NCI-H446 (cell line): Measurements from ENCODE around the gene ANAPC1.
A peak's percentile ranks its signal among the peaks of the same experiment; 100 is the strongest.
"Not testable (repeated sequence)": the region's sequence is repeated elsewhere in the genome, so short reads cannot be mapped to it uniquely, and the experiment has no call there.

Experiments used
- DNase-seq, 2 experiments: peaks; one replicate each; lab custom pipeline; 2025; lab: John Stamatoyannopoulos, UW

Gene ANAPC1

GRCh38 chr2:111883661-111884591, at the start of gene ANAPC1:
ANAPC1 (minus strand) TSS chr2:111884193; CDS start chr2:111880825, 3,368 bp downstream.
- peak; percentile 19 to 81 for DNase-seq

DNA sequence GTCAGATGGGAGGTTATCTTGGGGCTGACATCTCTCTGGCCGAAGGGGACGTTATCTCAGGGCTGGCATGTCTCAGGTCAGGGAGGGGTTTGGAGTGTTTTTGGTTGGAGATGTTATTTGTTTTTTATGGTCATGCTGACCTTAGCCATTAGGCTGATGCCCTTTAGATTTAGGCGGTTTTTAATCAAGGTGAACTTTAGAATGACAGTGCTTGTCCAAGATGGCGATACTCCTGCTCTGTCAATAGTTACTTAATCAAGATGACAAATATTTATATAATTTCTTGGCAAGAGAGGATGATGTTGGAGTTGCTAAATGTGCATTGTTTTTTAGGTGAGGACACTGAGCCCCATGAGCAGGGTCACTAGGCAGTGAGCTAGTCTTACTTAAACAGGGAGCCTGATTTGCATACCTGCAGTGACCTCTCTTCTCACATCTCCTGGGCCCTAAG, 48.9 kb upstream of the ANAPC1 start:
- DNase-seq = no peak

GRCh38 chr2:111930875-111931274, 46.9 kb upstream of the ANAPC1 start:
- no peak for DNase-seq

DNA sequence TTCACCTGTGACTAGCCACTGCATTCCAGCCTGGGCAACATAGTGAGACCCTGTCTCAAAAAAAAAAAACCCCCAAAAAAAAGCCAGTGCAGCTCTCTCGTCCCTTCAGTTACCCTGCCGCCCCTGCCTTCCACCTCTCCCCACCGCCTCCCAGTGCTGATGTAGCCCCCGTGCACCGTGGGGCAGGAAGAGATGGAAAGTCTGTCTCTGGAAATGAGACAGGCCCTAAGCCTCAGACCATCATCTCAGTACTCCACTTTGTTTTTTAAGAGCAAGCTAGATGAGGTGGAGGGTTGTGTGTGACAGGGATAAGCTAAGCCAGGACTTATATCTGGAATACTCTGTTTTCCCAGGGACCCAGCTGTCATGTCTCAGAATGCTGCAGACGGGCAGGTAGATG, 46.4 kb upstream of the ANAPC1 start:
- no peak for DNase-seq

GRCh38 chr2:111927723-111928122, 43.7 kb upstream of the ANAPC1 start:
- DNase-seq = no peak

- DNase-seq = no peak
Measured at GRCh38 chr2:111924617-111925107, 40.7 kb upstream of the ANAPC1 start.

- DNase-seq = no peak
Measured at GRCh38 chr2:111923276-111923804, 39.3 kb upstream of the ANAPC1 start.

GRCh38 chr2:111919794-111920608, 36.0 kb upstream of the ANAPC1 start:
- DNase-seq = no peak

- DNase-seq = no peak
Measured at GRCh38 chr2:111919365-111919764, 35.4 kb upstream of the ANAPC1 start.

GRCh38 chr2:111918383-111918806, 34.4 kb upstream of the ANAPC1 start:
- peak in 1 of 2 experiments; percentile 60 for DNase-seq

DNA sequence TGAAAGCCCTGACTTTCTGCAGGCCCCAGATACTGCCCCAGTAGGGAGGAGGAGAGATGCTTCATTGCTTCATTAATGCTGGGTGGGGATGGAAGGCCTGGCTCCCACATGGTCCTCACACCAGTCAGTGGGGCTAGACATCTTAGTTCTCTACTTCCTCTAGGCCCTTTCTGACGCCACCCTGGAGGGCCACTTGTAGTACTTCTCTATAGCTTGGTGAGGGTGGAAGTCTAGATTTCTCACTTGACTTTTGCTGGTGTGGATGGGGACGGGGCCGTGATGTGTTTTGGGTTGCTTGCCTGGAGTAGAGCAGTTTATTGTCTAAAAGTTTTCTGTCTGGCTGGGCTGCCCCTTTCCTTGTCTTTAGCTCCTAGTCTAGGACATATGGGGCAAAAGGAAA, 33.1 kb upstream of the ANAPC1 start:
- no peak for DNase-seq

DNA sequence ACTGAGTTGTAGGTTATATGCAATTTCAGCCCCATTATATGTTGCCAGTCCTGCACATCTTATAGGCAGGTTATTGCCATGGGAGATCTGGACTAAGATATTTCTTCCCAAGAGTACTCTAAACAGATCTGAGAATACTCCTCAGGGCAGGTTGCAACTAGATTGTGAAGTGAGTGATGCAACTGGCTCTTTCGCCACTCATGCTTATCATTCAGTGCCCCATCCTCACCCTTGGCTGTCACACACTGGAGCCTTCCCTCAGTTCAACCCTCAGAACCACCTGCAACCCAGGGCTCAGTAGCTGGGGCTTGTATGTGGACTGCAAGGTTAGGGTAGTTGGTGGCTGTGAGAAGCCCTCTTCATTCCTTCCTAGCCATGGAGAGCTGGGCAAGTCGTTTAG, 28.6 kb upstream of the ANAPC1 start:
- no peak for DNase-seq

- DNase-seq = not testable (repeated sequence)
Measured at GRCh38 chr2:111911295-111911977, 27.4 kb upstream of the ANAPC1 start.

DNA sequence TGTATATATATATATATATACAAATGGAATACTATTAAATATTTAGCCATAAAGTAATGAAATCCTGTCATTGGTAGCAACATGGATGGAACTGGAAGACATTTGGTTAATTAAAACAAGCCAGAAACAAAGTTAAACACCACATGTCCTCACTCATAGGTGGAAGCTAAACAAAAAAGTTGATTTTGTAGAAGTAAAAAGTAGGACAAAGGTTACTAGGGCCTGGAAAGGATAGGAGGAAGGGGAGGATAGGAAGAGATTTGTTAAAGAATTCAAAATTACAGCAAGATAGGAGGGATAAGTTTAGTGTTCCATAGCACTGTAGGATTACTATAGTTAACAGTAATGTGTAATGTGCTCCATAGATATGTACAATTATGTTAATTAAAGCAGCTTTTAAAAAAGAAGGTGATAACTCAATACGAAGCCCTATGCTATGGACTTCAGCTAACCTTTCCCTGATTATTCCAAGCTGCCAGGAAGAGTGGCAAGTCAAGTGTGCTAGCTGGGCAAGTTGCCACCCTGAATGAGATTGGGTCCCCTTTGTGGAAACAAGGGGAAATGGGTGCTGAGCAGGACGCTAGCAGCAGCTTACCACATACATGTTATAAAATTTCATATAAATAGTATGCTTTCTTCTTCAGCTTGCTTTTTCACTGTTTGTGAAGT, 26.8 kb upstream of the ANAPC1 start:
- no peak for DNase-seq

DNA sequence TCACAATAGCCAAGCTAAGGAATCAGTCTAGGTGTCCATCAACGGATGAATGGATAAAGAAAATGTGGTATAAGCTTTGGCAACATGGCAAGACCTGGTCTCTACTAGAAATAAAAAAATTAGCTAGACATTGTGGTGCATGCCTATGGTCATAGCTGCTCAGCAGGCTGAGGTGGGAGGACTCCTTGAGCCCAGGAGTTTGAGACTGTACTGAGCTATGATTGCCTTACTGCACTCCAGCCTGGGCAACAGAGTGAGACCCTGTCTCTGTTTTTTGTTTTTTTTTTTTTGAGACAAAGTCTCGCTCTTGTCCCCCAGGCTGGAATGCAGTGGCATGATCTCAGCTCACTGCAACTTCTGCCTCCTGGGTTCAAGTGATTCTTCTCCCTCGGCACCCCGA, 26.0 kb upstream of the ANAPC1 start:
- not testable (repeated sequence) for DNase-seq

- DNase-seq = no peak
Measured at GRCh38 chr2:111909079-111909478, 25.1 kb upstream of the ANAPC1 start.

DNA sequence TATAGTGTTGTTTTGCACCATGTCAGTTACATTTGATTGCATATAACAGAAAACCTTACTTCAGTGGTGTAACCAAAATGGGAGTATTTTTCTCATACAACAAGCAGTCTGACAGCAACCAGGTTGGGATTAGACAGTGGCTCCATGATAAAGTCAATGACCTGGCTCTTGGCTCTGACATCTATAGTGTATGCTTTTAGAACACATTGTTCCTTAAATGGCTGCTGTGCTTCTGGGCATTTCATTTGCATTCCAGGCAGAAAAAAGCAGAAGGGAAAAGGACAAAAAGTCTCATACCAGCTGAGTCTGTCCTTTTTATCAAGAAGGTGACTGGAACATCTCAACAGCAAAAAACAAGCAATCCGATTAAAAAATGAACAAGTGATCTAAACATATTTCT, 24.6 kb upstream of the ANAPC1 start:
- no peak for DNase-seq

DNA sequence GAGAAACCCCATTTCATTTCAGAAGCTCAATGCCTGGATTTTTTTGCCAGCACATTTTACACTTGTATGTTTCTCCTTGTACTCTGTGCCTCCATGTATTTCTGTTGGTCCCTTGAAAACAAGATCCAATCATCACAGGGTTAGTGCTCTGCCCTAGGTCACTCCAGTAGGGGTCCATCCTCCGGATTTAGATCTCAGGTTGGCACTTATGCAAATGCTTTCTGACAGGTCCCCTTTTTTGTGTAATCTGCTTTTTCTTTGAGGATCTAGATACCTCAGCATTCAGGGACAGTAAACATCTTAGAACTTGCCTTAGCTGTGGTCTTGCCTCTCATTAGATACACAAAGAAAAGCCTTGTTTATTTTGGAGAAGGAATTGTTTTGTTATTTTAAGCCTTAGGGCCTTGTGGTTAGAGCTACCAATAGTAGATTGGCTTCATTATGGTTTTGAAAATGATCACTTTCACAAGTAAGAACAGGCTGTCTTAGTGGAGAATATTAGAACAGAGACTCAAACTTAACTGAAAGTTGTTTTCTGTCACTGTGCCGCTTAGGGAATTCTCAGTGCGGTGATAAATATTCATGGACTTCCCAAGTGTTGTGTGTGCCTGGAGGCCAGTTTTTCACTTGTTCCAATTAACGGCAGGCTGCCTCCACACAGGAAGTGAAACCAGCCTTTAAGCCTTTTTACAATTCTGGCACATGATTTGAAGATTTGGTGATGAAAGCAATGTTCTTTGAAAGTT, 22.2 kb upstream of the ANAPC1 start:
- DNase-seq = no peak

DNA sequence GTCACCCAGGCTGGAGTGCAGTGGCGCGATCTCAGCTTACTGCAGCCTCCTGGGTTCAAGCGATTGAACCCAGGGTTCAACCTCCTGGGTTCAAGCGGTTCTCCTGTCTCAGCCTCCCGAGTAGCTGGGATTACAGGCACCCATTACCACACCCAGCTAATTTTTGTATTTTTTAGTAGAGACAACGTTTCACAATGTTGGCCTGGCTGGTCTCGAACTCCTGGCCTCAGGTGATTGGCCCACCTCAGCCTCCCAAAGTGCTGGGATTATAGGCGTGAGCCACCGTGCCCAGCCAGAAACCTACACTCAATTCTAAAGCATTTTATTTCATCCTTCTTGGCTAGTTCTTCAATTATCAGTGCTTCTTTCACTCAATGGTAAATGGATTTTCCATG, 21.5 kb upstream of the ANAPC1 start:
- not testable (repeated sequence) for DNase-seq

DNA sequence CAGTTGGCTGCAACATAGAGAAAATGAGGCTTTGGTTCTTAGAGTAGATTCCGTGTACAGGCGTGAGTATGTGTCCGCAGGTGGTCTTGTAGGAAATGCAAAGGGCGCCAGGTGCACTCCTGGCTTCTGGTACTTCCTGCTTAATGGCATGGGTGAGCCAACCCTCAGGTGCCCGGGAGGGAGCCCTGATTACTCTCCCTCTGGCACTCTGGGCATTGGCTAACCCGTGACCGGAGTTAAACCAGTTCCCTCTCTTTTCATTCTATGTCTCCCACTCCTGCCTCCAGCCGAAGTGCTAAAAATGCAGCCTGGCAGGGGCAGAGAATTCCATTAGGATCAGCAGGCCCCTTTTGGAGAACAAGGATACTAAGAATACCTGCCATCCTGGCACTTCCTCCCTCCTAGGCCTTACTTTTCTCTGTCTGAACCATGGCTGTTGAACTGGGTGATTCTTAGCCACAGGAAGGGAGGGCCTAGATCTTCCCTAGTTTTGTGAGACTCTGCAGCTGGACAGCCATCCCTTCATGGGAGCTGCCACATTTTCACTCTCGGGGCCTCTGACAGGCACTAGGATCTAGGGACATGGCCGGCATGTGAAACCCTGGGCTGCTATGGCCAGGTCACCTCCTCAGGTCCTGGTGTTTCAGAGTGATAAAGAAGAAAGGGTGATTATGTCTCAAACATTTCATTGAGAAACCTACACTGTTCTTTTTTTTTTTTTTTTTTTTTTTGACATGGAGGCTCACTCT, 20.9 kb upstream of the ANAPC1 start:
- no peak for DNase-seq
